SK-N-SH (cell line): ENCODE data around the gene TRAF2. TPM values are rescaled to one million over a fixed set of nuclear protein-coding genes. Genes with fewer than 3 reads are reported as not detected.

Experiments
- CTCF ChIA-PET: fragments of 300-600, 350-600 bp; formaldehyde crosslinking; extraction: SDS; loops from one replicate; lab custom pipeline; 2021; lab: Yijun Ruan, JAX
- POLR2A ChIA-PET: fragments of 350-600 bp; sonication (Branson Sonifier 250); formaldehyde crosslinking; extraction: SDS; loops from one replicate; lab custom pipeline; 2020; ENCODE audit warnings: antibody characterized with exemption, inconsistent platforms; lab: Yijun Ruan, JAX
- DNase-seq: peaks from one replicate; pipeline ENCODE4 v3.0.0; 2012
- H2AFZ ChIP-seq: fragments of 200-600 bp; sonication (generic); 2 replicates; pipeline ENCODE4 v1.8.1; 2016; ENCODE audit warnings: antibody characterized with exemption, mild to moderate bottlenecking, low read depth
- H3F3A ChIP-seq: fragments of 200-600 bp; sonication (generic); replicated peaks from 2 replicates; pipeline ENCODE3; 2016; ENCODE audit warnings: antibody characterized with exemption, mild to moderate bottlenecking; ENCODE audit not compliant: insufficient read depth
- H3K27ac ChIP-seq, 2 experiments: fragments of 200-500 bp in 1 of 2; fragments of 200-600 bp in 1 of 2; sonication (Bioruptor generic) in 1 of 2; sonication (generic), shearing (Covaris generic) in 1 of 2; 2 replicates each; pipeline versions ENCODE4 v1.5.1 to v1.6.1; 2014 to 2016; ENCODE audit warnings: low read depth in 2 of 2, inconsistent platforms in 1 of 2, low read length in 1 of 2, mild to moderate bottlenecking in 1 of 2, mixed read lengths in 1 of 2
- H3K27me3 ChIP-seq: fragments of 200-600 bp; sonication (generic), shearing (Covaris generic); 2 replicates; pipeline ENCODE4 v1.6.1; 2016; ENCODE audit warnings: mixed run types; ENCODE audit not compliant: insufficient read depth
- H3K36me3 ChIP-seq, 2 experiments: fragments of 200-500 bp in 1 of 2; fragments of 200-600 bp in 1 of 2; sonication (Bioruptor generic) in 1 of 2; sonication (generic) in 1 of 2; replicated peaks in 1 of 2; 2 replicates each; pipeline versions ENCODE3 to v1.5.1; 2014 to 2016; ENCODE audit warnings: low read length in 1 of 2, mild to moderate bottlenecking in 1 of 2; ENCODE audit not compliant: insufficient read depth in 2 of 2, control insufficient read depth in 1 of 2
- H3K4me1 ChIP-seq, 2 experiments: fragments of 200-500 bp in 1 of 2; fragments of 200-600 bp in 1 of 2; sonication (Bioruptor generic) in 1 of 2; sonication (generic), shearing (Covaris generic) in 1 of 2; 2 replicates each; pipeline versions ENCODE4 v1.5.1 to v1.6.1; 2014 to 2016; ENCODE audit warnings: low read depth in 1 of 2, low read length in 1 of 2, mixed run types in 1 of 2; ENCODE audit not compliant: insufficient read depth in 2 of 2, control insufficient read depth in 1 of 2
- H3K4me2 ChIP-seq: fragments of 200-600 bp; sonication (generic), shearing (Covaris generic); 2 replicates; pipeline ENCODE4 v1.6.1; 2017; ENCODE audit warnings: mixed run types
- H3K4me3 ChIP-seq, 2 experiments: fragments of 200-500 bp in 1 of 2; fragments of 200-600 bp in 1 of 2; sonication (Bioruptor generic) in 1 of 2; sonication (generic), shearing (Covaris generic) in 1 of 2; 2 replicates each; pipeline versions ENCODE4 v1.5.1 to v1.8.1; 2014 to 2016; ENCODE audit warnings: low read depth in 2 of 2, inconsistent platforms in 1 of 2, low read length in 1 of 2, mild to moderate bottlenecking in 1 of 2, mixed read lengths in 1 of 2, moderate library complexity in 1 of 2
- H3K79me2 ChIP-seq: fragments of 200-600 bp; sonication (generic); 2 replicates; pipeline ENCODE4 v1.8.1; 2017; ENCODE audit warnings: mild to moderate bottlenecking; ENCODE audit not compliant: insufficient read depth
- H3K9ac ChIP-seq: fragments of 200-600 bp; sonication (generic); 2 replicates; pipeline ENCODE4 v1.6.1; 2017; ENCODE audit warnings: mixed run types
- H3K9me2 ChIP-seq: fragments of 200-600 bp; sonication (generic); 2 replicates; pipeline ENCODE4 v1.6.1; 2017; ENCODE audit warnings: mixed run types
- H3K9me3 ChIP-seq: fragments of 200-600 bp; sonication (generic); 2 replicates; pipeline ENCODE4 v1.6.1; 2017; ENCODE audit warnings: mixed run types, mild to moderate bottlenecking, moderate library complexity
- H4K20me1 ChIP-seq: fragments of 200-600 bp; sonication (generic); 2 replicates; pipeline ENCODE4 v1.6.1; 2017; ENCODE audit warnings: mild to moderate bottlenecking, mixed run types; ENCODE audit not compliant: insufficient read depth
- CTCF ChIP-seq: fragments of 200-600 bp; sonication (generic); IDR thresholded peaks from 2 replicates; pipeline ENCODE4 v1.6.1; 2017; ENCODE audit warnings: antibody characterized with exemption, mild to moderate bottlenecking, moderate library complexity
- EP300 ChIP-seq, 2 experiments: IDR thresholded peaks; 2 replicates each; pipeline versions ENCODE4 v1.4.0 to v1.6.1; 2012; ENCODE audit warnings: borderline replicate concordance in 1 of 2, low read depth in 1 of 2, low read length in 1 of 2
- FOSL2 ChIP-seq: IDR thresholded peaks from 2 replicates; pipeline ENCODE4 v1.4.0; 2012; ENCODE audit warnings: low read depth, mild to moderate bottlenecking, moderate library complexity, borderline replicate concordance
- FOXJ3 ChIP-seq: sonication (generic); formaldehyde crosslinking; IDR thresholded peaks from 2 replicates; pipeline ENCODE4 v1.5.1; 2020; ENCODE audit warnings: mild to moderate bottlenecking, missing genetic modification reagents
- FOXM1 ChIP-seq: IDR thresholded peaks from 2 replicates; pipeline ENCODE4 v1.4.0; 2012; ENCODE audit warnings: low read depth, mild to moderate bottlenecking
- GABPA ChIP-seq: IDR thresholded peaks from 2 replicates; pipeline ENCODE4 v1.4.0; 2012; ENCODE audit warnings: low read depth, mild to moderate bottlenecking
- GATA2 ChIP-seq: sonication (generic); formaldehyde crosslinking; IDR thresholded peaks from 2 replicates; pipeline ENCODE4 v1.5.0; 2020; ENCODE audit warnings: mild to moderate bottlenecking, missing genetic modification reagents
- JUND ChIP-seq: IDR thresholded peaks from 2 replicates; pipeline ENCODE4 v1.4.0; 2012
- MAX ChIP-seq: IDR thresholded peaks from 2 replicates; pipeline ENCODE4 v1.4.0; 2012; ENCODE audit warnings: low read depth
- MEF2A ChIP-seq: IDR thresholded peaks from 2 replicates; pipeline ENCODE4 v1.4.0; 2012; ENCODE audit warnings: low read depth, borderline replicate concordance
- NFIC ChIP-seq: IDR thresholded peaks from 2 replicates; pipeline ENCODE4 v1.4.0; 2012; ENCODE audit warnings: borderline replicate concordance
- NRF1 ChIP-seq: IDR thresholded peaks from 2 replicates; pipeline ENCODE4 v1.6.1; 2012; ENCODE audit warnings: low read depth, mild to moderate bottlenecking, low read length
- PBX3 ChIP-seq: IDR thresholded peaks from 2 replicates; pipeline ENCODE4; 2012
- RAD21 ChIP-seq: IDR thresholded peaks from 2 replicates; pipeline ENCODE4 v1.6.1; 2012; ENCODE audit warnings: mild to moderate bottlenecking, low read length
- RFX5 ChIP-seq: IDR thresholded peaks from 2 replicates; pipeline ENCODE4 v1.6.1; 2012; ENCODE audit warnings: mild to moderate bottlenecking, improper control_type of control experiment, low read length
- RXRA ChIP-seq: IDR thresholded peaks from 2 replicates; pipeline ENCODE4 v1.4.0; 2012; ENCODE audit warnings: low read depth, mild to moderate bottlenecking, borderline replicate concordance
- SIN3A ChIP-seq: IDR thresholded peaks from 2 replicates; pipeline ENCODE4 v1.6.1; 2012; ENCODE audit warnings: low read depth, mild to moderate bottlenecking, low read length, moderate library complexity, borderline replicate concordance
- TAF1 ChIP-seq: IDR thresholded peaks from 2 replicates; pipeline ENCODE4 v1.6.1; 2012; ENCODE audit warnings: low read depth, mild to moderate bottlenecking, low read length, moderate library complexity, borderline replicate concordance
- TCF12 ChIP-seq: IDR thresholded peaks from 2 replicates; pipeline ENCODE4 v1.4.0; 2012
- TEAD4 ChIP-seq: IDR thresholded peaks from 2 replicates; pipeline ENCODE4 v1.4.0; 2012; ENCODE audit warnings: mild to moderate bottlenecking, borderline replicate concordance; ENCODE audit not compliant: insufficient read depth
- YY1 ChIP-seq: IDR thresholded peaks from 2 replicates; pipeline ENCODE4 v1.4.0; 2012; ENCODE audit warnings: low read depth, mild to moderate bottlenecking
- ZBTB33 ChIP-seq: IDR thresholded peaks from 2 replicates; pipeline ENCODE4 v1.4.0; 2012; ENCODE audit warnings: low read depth, borderline replicate concordance
- WGBS: methylation state at CpG from one replicate; pipeline ENCODE4 v1.1.6; 2017; ENCODE audit warnings: low lambda C conversion rate; 5-methylcytosine and 5-hydroxymethylcytosine counted together
- polyA plus RNA-seq, 3 experiments: library from polyadenylated mRNA; depleted of rRNA; stranded (reverse); fragments of >200 nt; gene quantifications; 2 replicates each; pipeline ENCODE4 v1.2.3, GENCODE V29; 2012

TRAF2 gene
- polyA plus RNA-seq, 1 of the 3 experiments (the other 2 are of a cell fraction) = 15.4 TPM

DNA sequence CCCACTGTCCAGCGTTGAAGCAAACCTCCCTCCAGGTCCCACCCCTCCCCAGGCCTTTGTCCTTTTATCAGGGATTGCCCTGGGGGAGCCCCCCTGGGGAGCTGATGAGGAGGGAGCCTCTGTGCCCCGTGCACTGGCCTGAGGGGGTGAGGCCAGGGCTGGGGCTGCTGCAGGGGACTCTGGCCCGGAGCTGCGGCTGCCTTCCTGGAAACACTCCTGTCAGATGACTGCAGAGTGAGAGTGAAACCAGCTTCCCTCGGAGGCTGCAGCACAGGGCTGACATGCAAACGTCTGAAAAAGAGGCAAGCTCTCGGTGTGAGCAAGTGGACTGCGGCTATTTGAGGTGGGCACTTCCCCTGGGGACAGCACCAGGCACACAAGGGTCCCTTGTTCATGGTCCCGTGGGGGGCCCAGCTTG lies 4.6 kb upstream of the TRAF2 start:
- Histone ChIP-seq H3K9me2 (no peaks in the 10 kb centered on the region), H3K27me3 (no peaks in the 10 kb centered on the region), H3K4me3 (no peak overlapping the region), H2AFZ (0 out of 2 replicates have a peak overlapping the region, but pooled peaks have one; percentile 18), H3K79me2 (peaks cover under 1% of the 10 kb centered on the region; the same call in 1 of the 2 replicates), H3K4me1 (peaks cover 0 to 7% of the 10 kb centered on the region in 2 experiments; a peak in 2 of 4 replicates), H3K36me3 (no peaks in the 10 kb centered on the region), H3K4me2 (peak overlapping the region; percentile 15; the same call in 1 of the 2 replicates), H3K27ac (no peak overlapping the region; a peak in 1 of 4 replicates), H3K9me3 (no peaks in the 10 kb centered on the region)
- POLR2A ChIA-PET = no interaction called here
- DNase-seq = no peak
- 34% methylated on average over 7 of the region's 9 CpGs for WGBS
- TF ChIP-seq RAD21 (no peak), GATA2 (no peak), GABPA (no peak), TCF12 (no peak), CTCF (no peak)
- TF ChIP-seq, all 33 proteins: peak for 0
- Histone ChIP-seq H3K9ac (no peak overlapping the region), H3F3A (no peaks in the 10 kb centered on the region), H4K20me1 (no peaks in the 10 kb centered on the region)
- CTCF ChIA-PET = interaction anchor here (1.1 to 1.5 kb wide), 2 partner anchors 38 to 40 kb away, joined by 3 to 5 read pairs; partner anchors contain the start of gene AJM1

- 64% methylated on average over 11 of the region's 19 CpGs for WGBS
- no peaks in the 10 kb centered on the region for H3K9me3 ChIP-seq
- H3K9me2 ChIP-seq = no peaks in the 10 kb centered on the region
- ChIA-PET POLR2A (no interaction called here), CTCF (interaction anchor here (0.6 to 1.8 kb wide), 4 partner anchors 10 to 40 kb away, joined by 3 to 5 read pairs (median 4); partner anchors contain the start of gene AJM1)
- no peaks in the 10 kb centered on the region for H3K27me3 ChIP-seq
- no peak overlapping the region; a peak in 1 of 4 replicates for H3K27ac ChIP-seq
- peaks cover 0 to 8% of the 10 kb centered on the region in 2 experiments; a peak in 2 of 4 replicates for H3K4me1 ChIP-seq
- no peaks in the 10 kb centered on the region for H3F3A ChIP-seq
- no peak overlapping the region for H3K4me3 ChIP-seq
- peak overlapping the region; percentile 15; the same call in 1 of the 2 replicates for H3K4me2 ChIP-seq
- no peaks in the 10 kb centered on the region for H4K20me1 ChIP-seq
- H3K79me2 ChIP-seq = peaks cover 7% of the 10 kb centered on the region
- H3K36me3 ChIP-seq = no peaks in the 10 kb centered on the region
- peak; percentile 15 for DNase-seq
- peak overlapping the region; percentile 9; the same call in 1 of the 2 replicates for H3K9ac ChIP-seq
- peak overlapping the region; percentile 18; the same call in 1 of the 2 replicates for H2AFZ ChIP-seq
- TF ChIP-seq JUND (no peak; the same call in 1 of the 2 replicates), FOXJ3 (no peak), SIN3A (0 out of 2 replicates have a peak, but pooled peaks have one; percentile 43), NRF1 (no peak), MAX (peak; percentile 89), MEF2A (no peak), RFX5 (no peak), RXRA (no peak), EP300 (IDR thresholded peaks at IDR 0.05; ENCODE audit: borderline replicate concordance in 1 of 2, low read depth in 1 of 2, low read length in 1 of 2) (no peak), FOSL2 (peak; percentile 66; the same call in 1 of the 2 replicates), FOXM1 (no peak), NFIC (no peak), TEAD4 (no peak), TCF12 (no peak), TAF1 (no peak), PBX3 (no peak), ZBTB33 (no peak), RAD21 (no peak), YY1 (peak; percentile 48; the same call in 1 of the 2 replicates)
Measured at GRCh38 chr9:136882109-136882946, 4.0 kb upstream of the TRAF2 start.
